NOMO-1 (cell line): ENCODE results near the gene RBFOX2.

Source experiments
- DNase-seq, 2 experiments: peaks; one replicate each; lab custom pipeline; 2025; ENCODE audit not compliant: unreplicated experiment in 2 of 2; lab: John Stamatoyannopoulos, UW

Gene RBFOX2

GRCh38 chr22:35952576-35952975 lies 76.0 kb downstream of the RBFOX2 start:
- no peak for DNase-seq

GRCh38 chr22:35950262-35950661 lies 78.4 kb downstream of the RBFOX2 start:
- no peak for DNase-seq

GRCh38 chr22:35949243-35949642 lies 79.4 kb downstream of the RBFOX2 start:
- no peak for DNase-seq

- no peak for DNase-seq
Observed at GRCh38 chr22:35947794-35948425, 80.7 kb downstream of the RBFOX2 start.

GRCh38 chr22:35944458-35944857 lies 84.2 kb downstream of the RBFOX2 start:
- no peak for DNase-seq

GRCh38 chr22:35940166-35940565 lies 88.5 kb downstream of the RBFOX2 start:
- DNase-seq, result no peak

- no peak for DNase-seq
Observed at GRCh38 chr22:35938226-35938625, 90.4 kb downstream of the RBFOX2 start.

GRCh38 chr22:35930933-35931332 lies 97.7 kb downstream of the RBFOX2 start:
- peak; percentile 18 to 44 for DNase-seq

- DNase-seq, result no peak
Observed at GRCh38 chr22:35928285-35928798, 100.3 kb downstream of the RBFOX2 start.

GRCh38 chr22:35923026-35923425 lies 105.6 kb downstream of the RBFOX2 start:
- no peak for DNase-seq

- DNase-seq, result peak; percentile 26 to 66
Observed at GRCh38 chr22:35921777-35922176, 106.8 kb downstream of the RBFOX2 start.

GRCh38 chr22:35921044-35921443 lies 107.6 kb downstream of the RBFOX2 start:
- DNase-seq, result no peak

GRCh38 chr22:35919002-35919542 lies 109.6 kb downstream of the RBFOX2 start:
- DNase-seq, result no peak

- no peak for DNase-seq
Observed at GRCh38 chr22:35918456-35918855, 110.2 kb downstream of the RBFOX2 start.

GRCh38 chr22:35917651-35918050 lies 111.0 kb downstream of the RBFOX2 start:
- no peak for DNase-seq

GRCh38 chr22:35915477-35916013 lies 113.1 kb downstream of the RBFOX2 start:
- DNase-seq, result no peak

- DNase-seq, result peak; percentile 19 to 49
Observed at GRCh38 chr22:35914665-35915476, 113.8 kb downstream of the RBFOX2 start.

GRCh38 chr22:35914357-35914664 lies 114.3 kb downstream of the RBFOX2 start:
- no peak for DNase-seq

GRCh38 chr22:35913925-35914324 lies 114.7 kb downstream of the RBFOX2 start:
- DNase-seq, result no peak

GRCh38 chr22:35912658-35913057 lies 116.0 kb downstream of the RBFOX2 start:
- DNase-seq, result peak in 1 of 2 experiments; percentile 62

GRCh38 chr22:35911877-35912276 lies 116.7 kb downstream of the RBFOX2 start:
- no peak for DNase-seq

- no peak for DNase-seq
Observed at GRCh38 chr22:35910926-35911325, 117.7 kb downstream of the RBFOX2 start.
